SU-DHL-6 (cell line): ENCODE measurements around the gene PEDS1.

Experiments
- H2AFZ ChIP-seq: fragments of 200-600 bp; sonication (generic); 2 replicates; pipeline ENCODE4 v1.6.1; 2014; ENCODE audit warnings: low read depth, mild to moderate bottlenecking, moderate library complexity, mixed read lengths, antibody characterized with exemption, low read length; ENCODE audit not compliant: severe bottlenecking
- H3F3A ChIP-seq: fragments of 200-600 bp; shearing (Covaris generic); 2 replicates; pipeline ENCODE4 v1.6.0; 2016; ENCODE audit warnings: antibody characterized with exemption, mild to moderate bottlenecking; ENCODE audit not compliant: insufficient read depth
- H3K27ac ChIP-seq: fragments of 200-600 bp; sonication (generic); 2 replicates; pipeline ENCODE4 v1.5.1; 2016; ENCODE audit warnings: low read depth, mild to moderate bottlenecking, low read length, moderate library complexity, mixed read lengths
- H3K27me3 ChIP-seq: fragments of 200-600 bp; sonication (generic), shearing (Covaris generic); 2 replicates; pipeline ENCODE4 v1.6.0; 2014; ENCODE audit warnings: mild to moderate bottlenecking, low read length
- H3K36me3 ChIP-seq: fragments of 200-600 bp; sonication (generic); 2 replicates; pipeline ENCODE4 v1.6.1; 2014; ENCODE audit warnings: mild to moderate bottlenecking, low read length, mixed read lengths
- H3K4me2 ChIP-seq: fragments of 300-600, 200-600 bp; shearing (Covaris generic), sonication (generic); 2 replicates; pipeline ENCODE4 v1.6.0; 2014; ENCODE audit warnings: low read length, low read depth, mild to moderate bottlenecking; ENCODE audit not compliant: poor library complexity, severe bottlenecking
- H3K4me3 ChIP-seq: fragments of 200-600 bp; sonication (generic); 2 replicates; pipeline ENCODE4 v1.5.1; 2014; ENCODE audit warnings: antibody characterized with exemption, low read length, mild to moderate bottlenecking, mixed read lengths; ENCODE audit not compliant: insufficient read depth, poor library complexity, severe bottlenecking
- H3K79me2 ChIP-seq: fragments of 200-600 bp; sonication (generic); 2 replicates; pipeline ENCODE4 v1.6.1; 2014; ENCODE audit warnings: mild to moderate bottlenecking, low read length, moderate library complexity; ENCODE audit not compliant: insufficient read depth
- H3K9ac ChIP-seq: fragments of 200-600 bp; sonication (generic); 2 replicates; pipeline ENCODE4 v1.7.0; 2014; ENCODE audit warnings: mild to moderate bottlenecking, low read length
- H3K9me2 ChIP-seq: fragments of 200-600 bp; sonication (generic); replicated peaks from 2 replicates; pipeline ENCODE4 v1.6.1; 2014; ENCODE audit warnings: low read length; ENCODE audit not compliant: insufficient read depth
- H3K9me3 ChIP-seq: fragments of 200-600 bp; sonication (generic); 2 replicates; pipeline ENCODE4 v1.6.1; 2014; ENCODE audit warnings: low read length, mixed read lengths; ENCODE audit not compliant: insufficient read depth
- H4K20me1 ChIP-seq: fragments of 200-600 bp; sonication (generic); 2 replicates; pipeline ENCODE4 v1.6.1; 2014; ENCODE audit warnings: low read depth, mild to moderate bottlenecking, antibody characterized with exemption, low read length, moderate library complexity, mixed read lengths
- EZH2phosphoT487 ChIP-seq: fragments of 200-600 bp; sonication (generic), shearing (Covaris generic); conservative IDR thresholded peaks from 2 replicates; pipeline ENCODE4 v1.6.1; 2018; ENCODE audit warnings: mild to moderate bottlenecking, antibody characterized with exemption, low read length, moderate library complexity, mixed read lengths
- TF ChIP-seq, protein P1 (sequence below): fragments of 200-600 bp; sonication (generic); IDR thresholded peaks from one replicate; pipeline ENCODE4 v1.5.1; 2017; ENCODE audit warnings: antibody characterized with exemption, mild to moderate bottlenecking, low read length, moderate library complexity; ENCODE audit not compliant: insufficient read depth, poor library complexity, severe bottlenecking

PEDS1 gene

DNA sequence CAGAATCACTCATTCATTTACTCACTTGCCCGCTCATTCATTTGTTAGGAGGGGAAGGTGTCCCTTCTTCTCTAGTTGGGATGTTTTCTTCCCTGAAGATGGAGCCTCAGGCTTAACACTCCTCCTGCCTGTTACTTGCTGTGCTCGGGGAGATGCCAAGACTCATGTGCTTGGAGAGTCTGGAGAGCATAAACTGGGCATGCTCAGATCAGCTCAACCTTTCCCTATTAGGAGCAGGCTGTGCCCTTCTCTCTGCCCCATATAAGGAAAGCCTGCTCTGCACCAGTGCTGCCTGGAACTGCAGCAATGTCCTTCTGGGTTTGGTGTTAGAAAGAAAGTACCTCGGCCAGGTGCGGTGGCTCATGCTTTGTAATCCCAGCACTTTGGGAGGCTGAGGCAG, 22.5 kb downstream of the PEDS1 start:
- no peaks in the 10 kb centered on the region for H3K79me2 ChIP-seq
- H4K20me1 ChIP-seq, result no peaks in the 10 kb centered on the region
- H3K9me3 ChIP-seq, result no peaks in the 10 kb centered on the region
- H3K9me2 ChIP-seq, result no peaks in the 10 kb centered on the region
- no peaks in the 10 kb centered on the region for H3K27me3 ChIP-seq
- no peak overlapping the region for H3K27ac ChIP-seq
- H3K4me3 ChIP-seq, result no peak overlapping the region
- H3K36me3 ChIP-seq, result no peaks in the 10 kb centered on the region
- H3K9ac ChIP-seq, result no peak overlapping the region
- H3F3A ChIP-seq, result no peaks in the 10 kb centered on the region
- TF ChIP-seq, protein P1, sequence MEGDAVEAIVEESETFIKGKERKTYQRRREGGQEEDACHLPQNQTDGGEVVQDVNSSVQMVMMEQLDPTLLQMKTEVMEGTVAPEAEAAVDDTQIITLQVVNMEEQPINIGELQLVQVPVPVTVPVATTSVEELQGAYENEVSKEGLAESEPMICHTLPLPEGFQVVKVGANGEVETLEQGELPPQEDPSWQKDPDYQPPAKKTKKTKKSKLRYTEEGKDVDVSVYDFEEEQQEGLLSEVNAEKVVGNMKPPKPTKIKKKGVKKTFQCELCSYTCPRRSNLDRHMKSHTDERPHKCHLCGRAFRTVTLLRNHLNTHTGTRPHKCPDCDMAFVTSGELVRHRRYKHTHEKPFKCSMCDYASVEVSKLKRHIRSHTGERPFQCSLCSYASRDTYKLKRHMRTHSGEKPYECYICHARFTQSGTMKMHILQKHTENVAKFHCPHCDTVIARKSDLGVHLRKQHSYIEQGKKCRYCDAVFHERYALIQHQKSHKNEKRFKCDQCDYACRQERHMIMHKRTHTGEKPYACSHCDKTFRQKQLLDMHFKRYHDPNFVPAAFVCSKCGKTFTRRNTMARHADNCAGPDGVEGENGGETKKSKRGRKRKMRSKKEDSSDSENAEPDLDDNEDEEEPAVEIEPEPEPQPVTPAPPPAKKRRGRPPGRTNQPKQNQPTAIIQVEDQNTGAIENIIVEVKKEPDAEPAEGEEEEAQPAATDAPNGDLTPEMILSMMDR, result no peak
- no peak for TF ChIP-seq EZH2phosphoT487
- H2AFZ ChIP-seq, result no peak overlapping the region
- H3K4me2 ChIP-seq, result no peak overlapping the region

DNA sequence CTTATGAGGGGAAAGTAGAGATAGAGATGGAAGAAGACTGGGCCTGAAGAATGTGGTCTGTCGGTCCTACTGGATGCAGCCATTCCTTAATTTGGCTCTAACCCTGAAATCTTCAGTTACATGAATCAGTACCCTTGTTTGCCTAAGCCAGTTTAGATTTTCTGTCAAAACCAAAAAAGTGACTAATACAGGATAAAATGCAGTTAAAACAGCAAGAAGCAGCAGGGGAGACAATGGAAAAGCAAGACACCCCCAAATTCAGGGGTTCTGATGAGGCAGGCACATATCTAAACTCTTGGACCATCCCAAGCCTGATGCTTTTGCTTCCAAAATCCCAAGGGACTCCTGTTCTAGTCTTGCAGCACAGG, 23.2 kb downstream of the PEDS1 start:
- H3K9me2 ChIP-seq, result no peaks in the 10 kb centered on the region
- no peak overlapping the region for H3K27ac ChIP-seq
- no peaks in the 10 kb centered on the region for H3K79me2 ChIP-seq
- no peak overlapping the region for H3K9ac ChIP-seq
- no peaks in the 10 kb centered on the region for H3F3A ChIP-seq
- no peaks in the 10 kb centered on the region for H3K36me3 ChIP-seq
- H3K27me3 ChIP-seq, result no peaks in the 10 kb centered on the region
- TF ChIP-seq, protein P1, result no peak
- no peak for TF ChIP-seq EZH2phosphoT487
- H3K9me3 ChIP-seq, result no peaks in the 10 kb centered on the region
- H3K4me3 ChIP-seq, result no peak overlapping the region
- no peak overlapping the region for H3K4me2 ChIP-seq
- H2AFZ ChIP-seq, result no peak overlapping the region
- H4K20me1 ChIP-seq, result no peaks in the 10 kb centered on the region

DNA sequence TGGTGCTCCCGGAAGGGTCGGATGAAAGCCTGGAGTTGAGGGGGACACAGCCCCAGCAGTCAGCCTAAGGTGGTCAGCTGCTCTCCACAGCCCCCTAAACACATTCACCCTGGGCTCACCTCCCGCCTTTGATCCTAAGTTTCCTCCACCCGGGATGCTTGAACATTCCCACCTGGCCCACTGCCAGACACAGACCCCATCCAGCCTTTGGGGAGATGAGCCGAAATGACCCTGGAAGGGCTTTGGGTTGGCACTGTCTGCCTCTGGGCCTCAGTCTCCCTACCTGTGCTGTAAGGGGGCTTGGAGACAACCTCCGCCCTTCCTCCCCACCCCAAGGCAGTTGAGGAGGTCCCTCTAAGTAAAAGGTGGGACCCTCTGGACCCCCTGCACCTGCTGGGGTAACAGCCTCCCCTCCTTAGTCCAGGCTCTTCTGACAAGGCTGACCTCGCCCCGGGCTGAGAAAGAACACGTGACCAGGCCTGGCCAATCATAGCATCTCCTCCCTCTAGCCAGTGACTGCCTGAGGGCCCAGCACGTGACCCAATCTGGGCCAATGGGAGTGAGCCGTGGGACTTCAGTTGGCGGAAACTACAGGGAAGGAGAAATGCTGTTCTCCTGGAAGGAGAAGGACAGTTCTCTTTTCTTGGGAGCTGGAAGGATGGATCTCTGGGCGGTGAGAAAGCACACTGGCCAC, 23.7 kb downstream of the PEDS1 start:
- H3K9ac ChIP-seq, result no peak overlapping the region
- H3F3A ChIP-seq, result no peaks in the 10 kb centered on the region
- no peaks in the 10 kb centered on the region for H3K79me2 ChIP-seq
- H4K20me1 ChIP-seq, result no peaks in the 10 kb centered on the region
- H3K36me3 ChIP-seq, result no peaks in the 10 kb centered on the region
- H3K27ac ChIP-seq, result no peak overlapping the region
- H3K9me2 ChIP-seq, result no peaks in the 10 kb centered on the region
- H3K4me3 ChIP-seq, result no peak overlapping the region
- H2AFZ ChIP-seq, result no peak overlapping the region
- H3K9me3 ChIP-seq, result no peaks in the 10 kb centered on the region
- no peak for TF ChIP-seq EZH2phosphoT487
- TF ChIP-seq, protein P1, result no peak
- H3K27me3 ChIP-seq, result no peaks in the 10 kb centered on the region
- no peak overlapping the region for H3K4me2 ChIP-seq

DNA sequence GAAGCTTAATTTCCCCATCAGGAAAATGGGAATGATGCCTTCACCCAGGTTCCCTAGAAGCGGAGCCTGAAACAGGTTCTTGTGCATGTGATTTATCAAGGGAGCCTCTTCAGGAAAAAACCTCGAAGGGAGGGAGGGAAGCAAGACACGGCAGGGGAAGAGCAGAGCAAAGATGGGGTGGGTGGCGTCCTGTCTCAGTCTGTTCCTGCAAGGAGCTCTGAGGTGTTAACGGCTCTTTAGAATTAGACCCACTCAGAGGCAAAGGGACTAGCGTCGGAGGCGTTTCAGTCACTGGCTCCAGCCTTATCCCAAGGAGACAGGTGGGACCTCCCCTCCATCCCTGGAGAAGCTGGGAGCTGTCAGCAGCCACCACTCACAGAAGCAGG, 25.0 kb downstream of the PEDS1 start:
- Histone ChIP-seq H3K27ac (no peak overlapping the region), H4K20me1 (no peaks in the 10 kb centered on the region), H3K27me3 (no peaks in the 10 kb centered on the region), H3K9me3 (no peaks in the 10 kb centered on the region), H3K79me2 (no peaks in the 10 kb centered on the region), H2AFZ (no peak overlapping the region), H3K9ac (no peak overlapping the region), H3F3A (no peaks in the 10 kb centered on the region), H3K4me3 (no peak overlapping the region), H3K4me2 (no peak overlapping the region), H3K36me3 (no peaks in the 10 kb centered on the region), H3K9me2 (no peaks in the 10 kb centered on the region)
- TF ChIP-seq, protein P1, result no peak
